NCI-H1694 treated with DMSO at 0.1 percent for 48 hours (cell line): ENCODE measurements around the gene MAPK14.
"Not testable (repeated sequence)": the region's sequence is repeated elsewhere in the genome, so short reads cannot be mapped to it uniquely, and the experiment has no call there.

Experiments used
- DNase-seq: peaks from one replicate; lab custom pipeline; 2025; lab: John Stamatoyannopoulos, UW

Gene MAPK14

DNA sequence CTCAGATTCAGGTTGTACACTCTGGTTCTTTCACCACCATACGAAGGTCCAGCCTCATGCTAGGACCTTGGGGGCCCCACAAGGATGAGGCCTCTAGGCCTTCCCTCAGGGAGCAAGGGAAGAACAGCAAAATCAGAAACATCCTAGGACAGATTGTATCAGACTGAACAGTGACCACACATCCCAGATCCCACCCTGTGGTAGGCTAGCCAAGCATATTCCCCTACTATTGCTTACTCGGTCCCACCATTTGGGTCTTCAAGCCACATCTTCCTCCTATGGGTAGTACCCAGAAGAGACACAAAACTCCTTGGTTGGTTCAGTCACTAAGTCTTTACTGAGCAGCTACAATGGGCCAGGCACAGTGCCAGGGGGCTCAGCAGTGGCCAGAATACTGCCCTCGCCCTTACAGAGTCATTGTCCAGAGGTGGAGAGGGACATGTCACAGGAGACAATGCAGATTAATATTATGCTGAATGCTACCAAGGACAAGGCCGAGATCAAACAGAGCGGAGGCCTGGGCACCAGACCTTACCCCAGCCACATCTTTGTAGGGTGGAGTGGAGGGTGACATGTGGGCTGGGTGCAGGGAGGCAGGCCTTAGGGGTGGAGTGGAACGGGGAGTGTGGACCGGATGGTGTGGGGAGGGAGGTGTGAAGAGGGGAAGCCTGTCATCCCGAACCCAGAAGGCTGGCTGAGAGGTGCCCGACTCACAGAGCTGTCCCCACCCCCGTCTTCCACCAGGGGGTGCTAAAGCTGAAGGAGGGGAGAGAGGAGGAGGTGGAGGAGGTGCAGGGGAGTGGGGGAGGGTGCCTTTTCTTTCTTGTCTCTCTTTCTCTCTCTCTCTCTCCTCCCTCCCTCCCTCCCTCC lies 95.9 kb downstream of the MAPK14 start:
- peak; percentile 38 for DNase-seq

DNA sequence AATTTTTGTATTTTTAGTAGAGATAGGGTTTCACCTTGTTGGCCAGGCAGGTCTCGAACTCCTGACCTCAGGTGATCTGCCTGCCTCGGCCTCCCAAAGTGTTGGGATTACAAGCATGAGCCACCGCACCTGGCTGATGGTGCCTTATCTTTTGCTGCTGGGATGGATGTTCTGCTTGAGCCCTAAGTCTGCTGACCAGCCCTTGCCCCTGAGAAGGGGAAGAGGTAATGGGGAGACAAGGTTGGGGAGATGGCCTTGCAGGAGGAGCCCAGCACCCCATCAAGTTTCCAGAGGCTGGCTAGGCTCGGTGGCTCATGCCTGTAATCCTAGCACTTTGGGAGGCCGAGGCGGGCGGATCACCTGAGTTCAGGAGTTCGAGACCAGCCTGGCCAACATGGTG lies 96.7 kb downstream of the MAPK14 start:
- DNase-seq = not testable (repeated sequence)

DNA sequence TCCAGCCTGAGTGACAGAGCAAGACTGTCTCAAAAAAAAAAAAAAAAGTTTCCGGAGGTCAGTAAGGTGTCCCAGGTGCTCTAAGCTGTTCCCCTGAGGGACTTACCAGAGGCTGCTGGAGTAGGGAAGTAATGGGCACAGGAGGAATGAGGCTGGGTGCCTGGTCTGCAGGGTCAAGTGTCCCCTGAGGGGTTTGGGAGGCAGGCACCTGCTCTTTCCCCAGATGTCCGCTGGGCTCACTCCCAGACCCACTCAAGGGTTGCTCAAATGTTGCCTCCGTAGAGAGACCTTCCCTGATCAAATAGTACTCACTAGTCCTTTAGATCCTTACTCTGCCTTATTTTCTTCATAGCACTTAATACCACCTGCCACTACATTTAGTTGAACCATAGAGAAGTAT lies 97.3 kb downstream of the MAPK14 start:
- no peak for DNase-seq

DNA sequence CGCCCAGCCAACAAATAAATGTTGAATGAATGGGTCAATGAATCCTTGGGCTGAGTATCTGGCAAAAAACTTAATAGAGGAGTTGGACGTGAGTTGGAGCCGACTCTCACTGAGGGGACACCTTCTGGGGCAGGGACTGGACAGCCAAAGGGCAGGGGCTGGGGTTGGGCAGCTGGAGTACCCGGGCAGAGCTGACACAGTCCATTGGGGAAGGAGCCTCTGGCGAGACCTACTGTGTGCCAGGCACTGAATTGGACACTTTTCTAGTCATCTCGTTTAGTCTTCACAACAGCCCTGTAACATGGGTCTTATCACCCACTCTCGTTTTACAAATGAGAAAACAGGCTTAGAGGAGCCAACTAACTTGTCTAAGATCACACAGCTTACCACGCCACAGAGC lies 98.0 kb downstream of the MAPK14 start:
- no peak for DNase-seq

DNA sequence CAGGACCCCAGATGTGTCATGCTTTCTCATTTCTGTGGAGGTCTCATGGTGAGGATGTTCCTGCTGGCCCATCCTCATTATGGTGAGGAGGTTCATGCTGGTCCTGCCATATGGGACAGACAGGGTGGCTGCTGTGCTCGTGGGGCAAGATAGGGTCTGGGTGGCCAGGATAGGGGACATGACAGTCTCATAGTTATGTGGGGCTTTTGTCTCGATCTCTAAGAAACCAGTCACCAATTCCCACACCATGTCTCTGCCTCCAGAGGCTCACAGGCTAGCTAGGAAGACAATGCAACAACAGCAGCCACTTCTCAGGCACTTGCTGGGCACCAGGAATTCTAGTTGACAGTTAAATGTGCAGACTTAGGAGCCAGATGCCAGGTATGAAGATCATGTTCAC lies 98.5 kb downstream of the MAPK14 start:
- DNase-seq = no peak

DNA sequence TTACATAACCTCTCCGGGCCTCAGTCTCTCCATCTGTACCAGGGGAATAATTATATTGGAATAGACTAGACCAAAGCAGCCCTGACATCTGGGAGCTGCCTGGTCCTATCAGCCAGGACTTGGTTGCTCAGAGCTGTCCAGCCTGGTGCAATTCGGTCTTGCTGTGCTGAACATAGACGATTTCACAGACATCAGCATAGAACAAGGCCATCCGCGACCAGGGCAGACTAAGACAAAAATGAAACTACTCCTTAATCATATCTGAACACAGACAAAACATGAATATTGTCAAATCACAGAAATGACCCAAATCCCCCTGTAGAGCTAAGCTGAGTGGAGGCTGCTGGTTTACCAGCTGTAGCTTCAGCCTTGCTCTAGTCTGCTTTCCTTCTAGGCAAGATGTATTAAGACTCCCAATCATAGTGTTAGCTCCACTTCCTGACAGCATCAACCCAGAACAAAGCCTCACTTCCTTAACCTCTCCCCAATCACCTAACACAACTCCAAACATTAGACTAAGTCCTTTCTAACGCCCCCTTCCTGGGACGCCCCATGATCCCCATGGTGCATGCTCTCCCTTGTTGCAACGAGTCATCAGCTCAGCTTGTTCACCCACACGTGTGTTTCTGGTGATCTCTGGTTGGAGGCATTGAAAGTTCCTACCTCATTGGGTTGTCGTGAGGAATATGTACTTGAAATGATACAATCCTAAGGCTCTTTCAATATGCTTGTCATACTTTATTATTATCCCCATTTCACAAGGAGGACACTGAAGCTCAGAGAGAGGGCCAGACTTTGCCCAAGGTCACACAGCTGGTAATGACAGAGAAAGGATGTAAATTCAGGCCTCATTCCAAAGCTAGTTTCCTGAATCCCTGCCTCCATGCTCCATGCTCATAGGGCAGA lies 99.2 kb downstream of the MAPK14 start:
- no peak for DNase-seq

DNA sequence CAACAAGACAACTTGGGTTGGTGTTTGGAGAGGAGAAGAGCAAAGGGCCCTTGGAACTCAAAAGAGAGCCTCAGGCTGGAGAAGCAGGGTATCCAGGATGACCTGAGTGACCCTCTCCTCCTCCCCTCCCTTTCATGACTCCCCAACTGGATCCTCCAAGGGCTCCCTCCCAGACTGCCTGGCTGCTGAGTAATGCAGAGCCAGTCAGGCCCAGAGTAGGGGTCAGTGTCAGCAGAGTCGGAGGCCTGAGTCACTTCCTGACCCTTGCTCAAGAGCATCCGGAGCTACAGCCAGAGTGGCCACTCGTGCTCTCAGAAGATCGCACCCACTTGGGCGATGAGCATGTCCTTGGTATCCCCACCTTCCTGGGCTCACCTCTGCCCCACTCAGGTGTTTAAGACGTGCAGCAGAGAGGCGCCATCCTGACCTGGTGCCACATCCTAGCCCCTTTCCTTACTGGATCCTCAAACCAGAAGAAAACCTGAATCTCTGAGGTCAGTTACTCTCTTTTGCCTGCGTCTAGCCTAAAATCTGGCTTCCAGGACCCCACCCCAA lies 99.9 kb downstream of the MAPK14 start:
- no peak for DNase-seq

DNA sequence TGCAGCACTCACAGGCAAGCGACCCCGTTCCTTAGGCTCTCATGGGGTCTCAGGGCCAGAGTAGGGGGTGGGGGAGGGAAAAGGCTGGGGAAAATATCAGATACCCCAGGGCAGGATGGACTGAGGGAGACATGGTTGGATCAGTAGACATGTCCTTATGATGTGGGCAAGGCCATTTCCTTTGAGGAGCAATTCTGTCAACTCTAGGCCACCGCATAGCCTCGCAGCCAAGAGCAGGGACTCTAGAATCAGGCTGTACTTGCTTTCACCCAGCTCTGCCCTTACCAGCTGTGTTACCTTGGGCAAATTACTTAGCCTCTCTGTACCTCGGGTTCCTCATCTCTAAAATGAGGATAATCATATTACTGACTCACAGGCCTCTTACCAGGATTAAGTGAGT lies 100.5 kb downstream of the MAPK14 start:
- DNase-seq = no peak

DNA sequence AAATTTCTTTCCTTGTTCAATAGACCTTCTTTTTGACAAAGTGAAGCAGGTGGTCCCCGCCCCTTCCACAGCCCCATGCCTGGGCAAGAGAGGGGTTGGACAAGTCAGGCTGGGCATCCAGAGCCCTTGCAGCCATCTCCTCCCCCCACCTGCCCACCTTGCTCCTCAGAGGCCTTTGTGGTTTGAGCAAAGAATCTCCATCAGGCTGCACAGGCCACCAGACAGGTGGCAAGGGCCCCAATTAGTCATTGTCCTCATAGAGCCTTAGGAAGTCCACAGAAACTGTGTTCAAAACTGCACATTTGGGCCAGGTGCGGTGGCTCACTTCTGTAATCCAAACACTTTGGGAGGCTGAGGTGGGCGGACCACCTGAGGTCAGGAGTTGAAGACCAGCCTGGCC lies 101.2 kb downstream of the MAPK14 start:
- DNase-seq = no peak

DNA sequence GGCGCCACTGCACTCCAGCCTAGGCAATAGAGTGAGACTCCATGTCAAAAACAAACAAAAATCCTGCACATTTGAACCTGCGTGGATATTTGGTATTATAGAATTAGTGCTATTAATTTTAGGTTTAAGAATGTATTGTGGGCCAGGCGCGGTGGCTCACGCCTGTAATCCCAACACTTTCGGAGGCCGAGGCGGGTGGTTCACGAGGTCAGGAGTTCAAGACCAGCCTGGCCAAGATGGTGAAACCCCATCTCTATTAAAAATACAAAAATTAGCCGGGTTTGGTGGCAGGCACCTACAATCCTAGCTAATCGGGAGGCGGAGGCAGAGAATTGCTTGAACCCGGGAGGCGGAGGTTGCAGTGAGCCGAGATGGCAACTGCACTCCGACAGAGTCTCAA lies 101.7 kb downstream of the MAPK14 start:
- DNase-seq = not testable (repeated sequence)

DNA sequence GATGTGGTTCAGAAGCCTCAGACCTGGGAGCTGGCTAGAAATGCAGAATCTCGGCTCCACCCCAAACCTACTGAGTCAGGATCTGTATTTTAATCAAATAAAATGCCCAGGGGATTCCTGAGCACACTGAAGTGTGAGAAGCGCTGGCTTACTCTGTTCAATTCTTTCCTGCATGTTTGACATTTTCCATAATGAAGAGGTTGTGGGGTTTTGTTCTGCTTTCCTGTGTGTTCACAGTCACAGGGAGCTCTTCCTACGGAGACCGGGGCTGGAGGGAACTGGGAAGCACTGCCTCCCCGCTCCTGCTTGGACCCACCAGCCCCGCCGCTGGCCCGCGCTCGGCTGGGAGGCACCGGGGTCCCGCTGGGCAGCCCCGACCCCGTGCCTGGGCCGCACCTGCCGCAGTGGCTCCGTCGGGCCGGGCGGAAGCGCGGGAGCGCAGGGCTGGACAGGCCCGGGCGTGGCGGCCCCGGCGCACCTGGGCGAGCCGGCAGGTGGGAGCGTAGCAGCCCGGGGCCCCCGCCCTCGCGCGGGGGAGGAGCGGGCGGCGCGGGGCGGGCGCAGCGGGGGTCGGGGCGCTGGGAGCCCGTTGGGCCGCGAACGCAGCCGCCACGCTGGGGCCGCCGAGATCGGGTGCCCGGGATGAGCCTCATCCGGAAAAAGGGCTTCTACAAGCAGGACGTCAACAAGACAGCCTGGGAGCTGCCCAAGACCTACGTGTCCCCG lies 102.5 kb downstream of the MAPK14 start, which contains the start of gene MAPK13:
Gene MAPK13, plus strand, starts transcription at position 573 of the 726 bp plus-strand sequence. Its CDS starts 70 bp downstream, at position 643.
- no peak for DNase-seq

DNA sequence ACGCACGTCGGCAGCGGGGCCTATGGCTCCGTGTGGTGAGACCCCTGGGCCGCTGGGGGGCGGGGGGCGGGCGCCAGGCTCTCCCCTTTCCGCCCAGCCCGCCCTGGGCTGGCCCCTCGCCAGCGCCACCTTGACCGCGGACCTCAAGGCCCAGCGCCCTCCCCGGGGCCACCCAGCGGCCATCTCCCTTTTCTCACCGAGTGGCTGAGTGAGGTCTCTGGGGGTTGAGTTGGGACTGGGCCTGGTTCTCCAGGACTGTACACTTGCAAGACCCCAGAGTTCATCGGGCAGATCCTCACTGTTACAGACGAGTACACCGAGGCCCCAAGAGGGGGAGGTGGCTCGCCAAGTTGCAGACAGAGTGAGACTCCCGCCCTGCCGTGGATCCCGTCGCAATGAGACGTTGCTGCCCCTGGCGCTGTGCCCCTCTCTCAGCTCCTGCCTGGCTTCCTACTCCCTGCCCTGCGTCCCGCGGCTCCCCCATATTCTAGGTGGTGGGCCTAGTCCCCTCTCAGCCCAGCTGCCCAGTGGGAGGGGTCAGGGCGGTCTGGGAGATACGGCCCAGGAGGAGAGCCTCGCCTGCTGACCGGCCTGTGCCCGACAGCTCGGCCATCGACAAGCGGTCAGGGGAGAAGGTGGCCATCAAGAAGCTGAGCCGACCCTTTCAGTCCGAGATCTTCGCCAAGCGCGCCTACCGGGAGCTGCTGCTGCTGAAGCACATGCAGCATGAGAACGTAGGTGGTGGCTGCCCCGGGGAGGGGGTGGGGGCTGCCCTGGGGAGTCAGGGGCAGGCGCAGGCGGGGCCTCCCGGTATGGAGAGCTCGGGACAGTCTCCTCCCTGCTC lies 103.3 kb downstream of the MAPK14 start:
- DNase-seq = no peak

DNA sequence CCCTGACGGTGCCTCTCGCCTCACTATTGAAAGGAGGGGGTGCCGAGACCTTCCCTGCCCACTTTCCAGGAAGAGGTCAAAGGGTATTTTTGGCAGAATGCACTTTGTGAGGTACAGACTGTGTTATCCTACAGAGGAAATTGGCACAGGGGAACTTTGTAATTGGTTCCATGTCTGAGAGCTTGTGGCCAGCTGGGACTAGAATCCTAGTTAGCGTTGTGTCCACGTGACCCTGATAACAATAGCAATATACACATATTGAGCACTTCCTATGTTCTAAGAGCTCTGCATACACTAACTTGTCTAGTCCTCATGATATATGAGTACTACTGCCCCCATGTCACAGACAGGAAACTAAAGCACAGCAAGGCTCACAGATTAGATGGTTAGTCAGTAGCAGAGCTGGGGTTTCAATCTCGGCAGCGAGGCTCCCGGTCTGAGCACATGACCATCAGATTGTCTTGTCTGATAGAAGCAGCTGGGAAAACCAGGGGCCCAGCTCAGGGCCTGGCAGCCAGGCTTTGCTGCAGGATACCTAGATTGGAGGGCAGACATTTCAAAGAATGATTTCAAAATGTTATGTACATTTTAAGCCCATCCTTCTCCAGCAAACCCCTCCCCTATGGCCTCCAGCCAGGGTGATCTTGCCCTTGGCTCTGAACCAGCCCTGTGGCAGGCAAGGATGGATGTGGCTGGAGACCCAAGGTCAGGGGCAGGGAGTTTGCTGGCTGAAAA lies 104.1 kb downstream of the MAPK14 start:
- no peak for DNase-seq

DNA sequence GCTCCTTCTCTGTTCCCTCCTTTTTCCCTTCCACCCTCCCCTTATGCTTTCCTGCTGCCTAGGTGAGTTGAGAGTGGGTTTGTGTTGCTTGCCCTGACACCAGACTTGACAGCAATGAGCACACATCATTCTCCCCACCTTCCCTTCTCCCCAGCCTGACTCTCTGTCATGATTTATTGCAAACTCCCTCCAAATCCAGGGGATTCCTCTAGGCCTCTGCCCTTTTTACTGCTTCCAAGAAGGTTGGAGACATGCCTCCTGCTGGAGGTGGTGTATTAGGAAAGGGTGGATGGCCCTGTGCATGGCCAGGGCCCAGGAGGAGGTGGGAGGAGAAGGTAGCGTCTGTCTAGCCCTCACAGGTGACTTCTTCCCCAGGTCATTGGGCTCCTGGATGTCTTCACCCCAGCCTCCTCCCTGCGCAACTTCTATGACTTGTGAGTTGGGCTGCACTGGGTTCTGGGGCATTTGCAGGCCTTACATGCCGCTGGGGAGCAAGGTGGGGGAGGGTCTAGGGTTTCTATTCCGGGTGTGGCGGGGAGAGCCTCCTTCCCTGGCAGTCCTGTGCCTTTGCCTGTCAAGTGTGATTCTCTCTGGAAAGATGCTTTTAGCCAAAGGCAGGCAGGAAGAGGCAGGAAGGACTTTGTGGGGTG lies 104.8 kb downstream of the MAPK14 start:
- DNase-seq = no peak

DNA sequence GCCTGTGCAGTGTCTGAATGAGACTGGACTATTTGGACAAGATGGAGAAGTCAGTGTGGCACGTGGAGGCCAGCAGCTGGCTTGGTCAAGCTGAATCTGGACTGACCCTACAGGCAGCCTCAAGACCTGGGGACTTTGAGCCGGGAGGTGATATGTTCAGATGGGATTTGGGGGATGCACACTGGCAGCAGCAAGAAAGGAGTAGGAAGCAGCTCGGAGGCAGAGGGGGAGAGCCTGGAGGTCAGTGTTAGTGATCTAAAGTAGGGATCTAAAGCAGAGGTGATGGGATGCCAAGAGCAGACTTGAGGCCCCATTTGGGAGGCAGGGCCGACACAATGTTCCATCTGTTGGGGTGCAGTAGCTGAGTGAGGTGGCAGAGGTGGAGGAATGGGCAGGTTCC lies 105.5 kb downstream of the MAPK14 start:
- DNase-seq = no peak

DNA sequence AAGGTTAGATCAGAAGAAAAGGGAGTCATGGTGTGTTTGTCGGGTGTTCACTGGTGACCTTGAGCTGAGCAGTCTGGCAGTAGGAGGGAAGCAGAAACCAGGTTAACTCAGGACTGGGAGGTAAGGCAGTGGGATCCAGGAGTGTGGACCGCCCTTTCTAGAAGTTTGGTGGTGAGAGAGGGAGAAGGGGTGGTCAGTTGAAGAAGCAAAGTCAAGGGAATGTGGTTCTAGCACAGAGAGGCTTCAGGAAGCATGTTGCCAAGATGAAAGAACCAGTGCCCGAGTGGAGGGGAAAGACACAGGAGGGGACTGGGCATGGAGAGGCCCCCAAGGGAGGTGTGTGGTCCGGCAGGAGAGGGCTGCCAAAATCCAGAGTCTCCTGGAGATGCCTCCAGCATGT lies 106.3 kb downstream of the MAPK14 start:
- no peak for DNase-seq

DNA sequence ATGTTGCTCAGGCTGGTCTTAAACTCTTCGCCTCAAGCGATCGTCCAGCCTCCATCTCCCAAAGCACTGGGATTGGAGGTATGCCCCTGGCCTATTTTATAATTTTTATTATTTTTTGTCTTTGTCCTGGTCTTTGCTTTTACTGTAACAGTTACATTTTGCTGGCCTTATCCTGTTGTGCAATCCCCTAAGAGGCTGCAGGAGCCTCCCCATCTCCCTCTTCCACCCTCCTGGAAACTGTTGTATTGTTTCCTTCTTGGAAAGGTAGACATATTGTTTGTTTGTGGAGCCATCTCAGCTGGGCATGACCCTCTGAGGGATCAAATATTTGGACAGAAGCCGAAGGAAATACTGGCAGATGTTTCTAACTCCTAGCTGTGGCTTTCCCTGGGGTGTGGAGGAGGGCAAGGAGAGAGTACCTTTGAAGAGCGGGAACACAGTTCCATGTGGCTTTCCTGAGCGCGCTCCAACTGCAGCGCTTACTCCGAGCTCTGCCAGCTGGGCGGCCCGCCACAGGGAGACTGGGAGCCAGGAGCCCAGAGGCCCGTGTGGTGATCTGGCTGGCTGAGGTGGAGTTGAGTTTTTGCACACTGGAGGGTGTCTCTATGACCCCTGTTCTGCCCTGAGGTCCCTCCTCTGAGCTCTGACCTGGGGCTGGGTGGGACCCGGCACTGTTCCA lies 107.6 kb downstream of the MAPK14 start:
- no peak for DNase-seq

DNA sequence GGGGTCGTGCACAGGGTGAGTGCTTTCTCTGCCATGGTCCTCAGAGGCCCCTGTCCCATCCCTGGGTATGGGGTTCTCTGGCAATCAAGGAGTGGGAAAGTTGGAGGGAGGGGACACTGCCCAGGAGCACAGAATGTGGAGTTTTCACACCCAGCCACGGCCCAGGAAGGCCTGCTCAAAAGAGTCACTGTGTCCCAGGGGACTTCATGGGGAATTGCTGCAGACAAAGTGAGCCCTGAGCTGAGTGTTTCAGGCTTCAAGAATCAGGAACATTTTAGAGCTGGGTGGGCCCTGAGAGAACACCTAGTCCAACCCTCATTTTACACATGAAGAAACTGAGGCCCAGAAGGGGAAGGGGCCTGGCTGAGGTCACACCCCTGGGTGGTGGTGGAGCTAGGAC lies 108.4 kb downstream of the MAPK14 start:
- DNase-seq = no peak

DNA sequence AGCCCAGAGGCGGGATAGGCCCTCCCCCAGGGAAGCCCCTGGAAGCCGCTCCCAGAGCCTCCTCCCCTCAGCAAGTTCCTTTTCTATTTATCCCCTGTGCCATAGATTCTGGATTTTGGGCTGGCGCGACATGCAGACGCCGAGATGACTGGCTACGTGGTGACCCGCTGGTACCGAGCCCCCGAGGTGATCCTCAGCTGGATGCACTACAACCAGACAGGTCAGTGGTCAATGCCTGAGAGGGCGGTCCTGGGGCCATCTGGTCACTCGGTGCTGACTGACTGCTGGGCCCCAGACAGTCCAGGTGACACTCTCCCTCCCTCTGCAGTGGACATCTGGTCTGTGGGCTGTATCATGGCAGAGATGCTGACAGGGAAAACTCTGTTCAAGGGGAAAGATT lies 108.9 kb downstream of the MAPK14 start:
- DNase-seq = no peak
